H1 (cell line): ENCODE measurements around the gene HIPK1. TPM values are rescaled to one million over a fixed set of nuclear protein-coding genes. Genes with fewer than 3 reads are reported as not detected.

Source experiments
- E2F6 ChIP-seq: IDR thresholded peaks from 2 replicates; pipeline ENCODE4 v1.6.1; 2012; ENCODE audit warnings: inconsistent platforms
- SP1 ChIP-seq: IDR thresholded peaks from 2 replicates; pipeline ENCODE4 v1.6.1; 2011; ENCODE audit warnings: low read depth, low read length
- YY1 ChIP-seq: IDR thresholded peaks from 2 replicates; pipeline ENCODE4 v1.6.1; 2011; ENCODE audit warnings: low read depth, mild to moderate bottlenecking, low read length
- polyA plus RNA-seq, 7 experiments: library from polyadenylated mRNA; depleted of rRNA in 3 of 7; stranded (reverse) in 5 of 7; unstranded in 2 of 7; fragments of >200 nt in 5 of 7; fragments of 200-250 nt in 2 of 7; gene quantifications; 1 replicate in 5 of 7; 2 replicates in 1 of 7; 4 replicates in 1 of 7; pipeline versions ENCODE4 v1.2.1 to v1.2.3, GENCODE V29; 2011 to 2013; ENCODE audit warnings: missing spikeins in 2 of 7, mixed read lengths in 2 of 7
- total RNA-seq: library from RNA; stranded (reverse); fragmentation: NEBNext Ultra II Directional; extraction: Animal tissue kit (Norgen Biotek cat#: 25700); gene quantifications from 2 replicates; pipeline ENCODE4 v1.2.1, GENCODE V29; 2021

Gene HIPK1
- total and polyA plus RNA-seq, 2 of the 8 experiments (the other 6 are each of a cell fraction or from before 2014, with no cell fraction given) = 46.2 to 64.3 TPM

GRCh38 chr1:114021665-114022099 is 92.6 kb downstream of the HIPK1 start (continued):
- TF ChIP-seq E2F6 = no peak
- TF ChIP-seq YY1 = no peak
- TF ChIP-seq SP1 = no peak
- TF ChIP-seq, all 59 proteins: peak for 0
